NCI-H345 treated with DMSO at 0.1 percent for 48 hours (cell line): ENCODE results near the gene ZG16B.

ENCODE experiments used
- DNase-seq: peaks from one replicate; lab custom pipeline; 2025; ENCODE audit not compliant: unreplicated experiment; lab: John Stamatoyannopoulos, UW

The ZG16B gene

GRCh38 chr16:2865651-2866050, 35.5 kb downstream of the ZG16B start:
- DNase-seq = no peak

DNA sequence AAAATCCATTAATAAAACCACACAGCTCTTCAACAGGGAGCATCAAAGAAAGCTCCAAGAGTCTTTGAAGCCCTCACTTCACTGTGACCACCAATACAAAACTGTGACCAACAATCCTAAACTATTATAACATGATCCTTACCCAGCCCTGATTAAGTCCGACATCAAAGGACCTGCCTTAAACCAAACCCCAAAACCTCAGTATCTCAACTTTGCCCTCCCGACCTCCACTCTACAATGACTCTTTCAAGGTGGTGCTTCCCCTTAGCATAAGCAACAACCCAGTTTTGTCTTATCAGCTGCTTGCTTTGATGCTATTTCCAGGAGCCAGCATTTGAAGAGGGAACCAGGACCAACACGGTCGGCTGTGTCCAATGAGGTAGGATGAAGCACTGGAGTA, 36.3 kb downstream of the ZG16B start:
- DNase-seq = no peak

DNA sequence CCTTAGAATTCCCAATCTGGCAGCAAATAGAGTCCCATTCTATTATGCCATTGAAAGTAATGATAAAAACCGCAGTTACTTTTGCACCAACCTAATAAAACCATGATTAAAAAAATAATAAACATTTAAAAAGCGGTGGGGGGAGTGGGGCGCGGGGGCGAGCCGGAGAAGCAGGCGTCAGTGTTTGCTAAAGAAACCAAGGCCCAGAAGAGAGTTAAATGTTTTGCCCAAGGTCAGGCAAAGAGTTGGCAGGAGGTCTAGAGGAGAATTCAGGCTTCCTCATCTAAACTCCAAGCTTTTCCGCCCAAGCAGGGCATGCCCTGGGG, 37.5 kb downstream of the ZG16B start:
- no peak for DNase-seq

DNA sequence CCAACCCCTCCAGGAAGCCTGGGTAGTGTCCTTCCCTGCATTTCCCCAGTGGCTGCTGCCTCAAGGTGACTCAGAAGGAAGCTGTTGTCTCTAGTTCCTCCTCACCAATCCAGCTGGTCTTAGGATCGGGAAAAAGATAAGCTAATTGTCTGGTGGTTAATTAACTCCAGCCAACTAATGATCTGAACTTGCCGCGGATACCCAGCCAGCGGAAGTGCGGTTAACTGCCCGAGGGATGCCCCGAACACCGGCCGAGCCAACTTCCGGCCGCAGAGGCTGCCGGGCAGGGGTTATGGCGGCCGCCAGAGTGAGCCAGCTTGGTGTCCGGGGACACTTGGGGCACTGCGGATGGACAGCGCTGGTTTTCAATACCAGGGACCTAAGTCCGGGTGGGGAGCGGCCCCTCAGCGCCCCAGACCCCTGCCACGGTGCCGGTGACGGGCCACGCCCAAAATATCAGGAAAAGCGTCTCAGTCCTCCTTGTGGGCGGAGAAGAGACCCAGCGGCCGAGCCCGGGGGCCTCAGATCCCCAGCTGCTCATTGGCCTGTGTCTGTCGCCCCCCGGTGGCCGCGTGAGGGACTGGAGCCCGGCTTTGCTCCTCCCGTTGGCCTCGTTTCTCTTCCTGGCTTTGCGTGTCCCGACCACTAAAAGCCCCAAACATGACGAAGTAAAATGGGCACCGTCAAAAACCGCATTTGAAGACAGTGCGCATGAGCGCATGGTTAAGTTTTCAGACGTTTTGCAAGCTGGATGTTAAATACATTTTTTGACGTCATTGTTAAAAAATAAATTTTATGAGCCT, 38.1 kb downstream of the ZG16B start:
- peak; percentile 92 for DNase-seq

- DNase-seq = no peak
These were observed 41.8 kb downstream of the ZG16B start for GRCh38 chr16:2871926-2872325.

- DNase-seq = no peak
These were observed 44.2 kb downstream of the ZG16B start for GRCh38 chr16:2874032-2874911.

DNA sequence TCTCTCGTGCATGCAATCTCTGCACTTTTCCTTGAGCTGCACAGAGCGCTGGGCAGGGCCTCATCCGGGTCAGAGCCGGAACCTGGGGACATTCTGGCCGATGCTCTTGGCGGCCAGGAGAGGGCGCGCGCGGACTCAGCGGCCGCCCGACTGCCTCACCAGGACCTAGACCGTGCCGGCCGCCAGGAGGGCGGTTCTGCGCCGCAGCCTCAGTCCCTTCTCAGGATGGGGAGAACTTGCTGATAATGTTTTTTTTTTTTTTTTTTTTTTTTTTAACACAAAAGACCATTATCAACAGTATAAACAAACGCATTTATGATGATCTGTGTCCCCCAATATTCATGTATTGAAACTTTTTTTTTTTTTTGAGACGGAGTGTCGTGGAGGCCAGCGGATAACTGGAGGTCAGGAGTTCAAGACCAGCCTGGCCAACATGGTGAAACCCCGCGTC, 44.8 kb downstream of the ZG16B start:
- peak; percentile 74 for DNase-seq

- no peak for DNase-seq
These were observed 49.9 kb downstream of the ZG16B start for GRCh38 chr16:2879854-2880508.
